ENCODE data around the gene ENO1. TPM values are rescaled to one million over a fixed set of nuclear protein-coding genes. Genes with fewer than 3 reads are reported as not detected.

Gene ENO1
- total RNA-seq, 4 donors from 2014 or later, result 390 to 481 (median 441) TPM

DNA sequence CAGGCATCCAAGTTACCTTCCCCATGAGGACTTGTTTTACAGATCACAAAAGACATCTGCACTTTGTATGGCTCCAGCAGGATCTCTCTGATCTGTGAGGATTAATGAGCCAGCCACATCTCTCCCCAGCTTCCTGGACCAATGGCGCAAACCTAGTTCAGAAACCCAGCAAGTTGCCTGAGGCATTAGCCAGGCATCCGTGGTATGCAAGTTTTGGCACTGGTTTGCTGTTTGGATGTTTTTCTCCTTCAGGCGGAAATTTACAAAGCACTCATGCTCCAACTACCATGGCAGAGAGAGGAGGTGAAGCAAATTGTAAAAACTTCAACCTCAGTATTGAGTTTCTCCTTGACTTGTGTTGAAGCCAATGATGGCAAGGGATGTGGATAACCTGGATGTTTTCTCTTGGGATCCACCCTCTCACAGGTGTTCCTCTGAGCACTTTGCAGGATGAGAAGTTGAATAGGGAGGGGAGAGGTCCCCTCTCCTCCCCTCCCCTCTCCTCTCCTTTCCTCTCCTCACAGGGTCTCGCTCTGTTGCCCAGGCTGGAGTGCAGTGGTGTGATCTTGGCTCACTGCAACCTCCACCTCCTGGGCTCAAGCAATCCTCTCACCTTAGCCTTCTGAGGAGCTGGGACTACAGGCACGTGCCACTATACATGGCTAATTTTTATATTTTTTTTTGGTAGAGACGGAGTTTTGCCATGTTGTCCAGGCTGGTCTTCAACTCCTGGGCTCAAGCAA, 25.6 kb upstream of the ENO1 start:
- TF ChIP-seq, protein P1, sequence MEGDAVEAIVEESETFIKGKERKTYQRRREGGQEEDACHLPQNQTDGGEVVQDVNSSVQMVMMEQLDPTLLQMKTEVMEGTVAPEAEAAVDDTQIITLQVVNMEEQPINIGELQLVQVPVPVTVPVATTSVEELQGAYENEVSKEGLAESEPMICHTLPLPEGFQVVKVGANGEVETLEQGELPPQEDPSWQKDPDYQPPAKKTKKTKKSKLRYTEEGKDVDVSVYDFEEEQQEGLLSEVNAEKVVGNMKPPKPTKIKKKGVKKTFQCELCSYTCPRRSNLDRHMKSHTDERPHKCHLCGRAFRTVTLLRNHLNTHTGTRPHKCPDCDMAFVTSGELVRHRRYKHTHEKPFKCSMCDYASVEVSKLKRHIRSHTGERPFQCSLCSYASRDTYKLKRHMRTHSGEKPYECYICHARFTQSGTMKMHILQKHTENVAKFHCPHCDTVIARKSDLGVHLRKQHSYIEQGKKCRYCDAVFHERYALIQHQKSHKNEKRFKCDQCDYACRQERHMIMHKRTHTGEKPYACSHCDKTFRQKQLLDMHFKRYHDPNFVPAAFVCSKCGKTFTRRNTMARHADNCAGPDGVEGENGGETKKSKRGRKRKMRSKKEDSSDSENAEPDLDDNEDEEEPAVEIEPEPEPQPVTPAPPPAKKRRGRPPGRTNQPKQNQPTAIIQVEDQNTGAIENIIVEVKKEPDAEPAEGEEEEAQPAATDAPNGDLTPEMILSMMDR (IDR thresholded peaks at IDR 0.05; ENCODE audit: low read depth), result no peak

DNA sequence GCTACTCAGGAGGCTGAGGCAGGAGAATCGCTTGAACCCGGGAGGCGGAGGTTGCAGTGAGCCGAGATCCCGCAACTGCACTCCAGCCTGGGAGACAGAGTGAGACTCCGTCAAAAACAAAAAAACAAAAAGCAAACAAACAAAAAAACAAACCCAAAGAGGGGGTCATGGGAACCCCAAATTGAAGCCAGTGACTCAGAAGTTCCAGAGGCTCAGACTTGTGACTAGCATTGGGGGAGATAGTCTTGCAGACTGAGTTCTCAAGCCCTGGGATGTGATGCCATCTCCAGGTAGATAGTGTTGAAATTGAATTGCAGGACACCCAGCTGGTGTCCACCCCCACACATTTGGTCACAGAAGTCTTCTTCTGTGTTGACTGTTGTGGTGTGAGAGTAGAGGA, 24.9 kb upstream of the ENO1 start:
- TF ChIP-seq, protein P1 (IDR thresholded peaks at IDR 0.05; ENCODE audit: low read depth), result no peak

DNA sequence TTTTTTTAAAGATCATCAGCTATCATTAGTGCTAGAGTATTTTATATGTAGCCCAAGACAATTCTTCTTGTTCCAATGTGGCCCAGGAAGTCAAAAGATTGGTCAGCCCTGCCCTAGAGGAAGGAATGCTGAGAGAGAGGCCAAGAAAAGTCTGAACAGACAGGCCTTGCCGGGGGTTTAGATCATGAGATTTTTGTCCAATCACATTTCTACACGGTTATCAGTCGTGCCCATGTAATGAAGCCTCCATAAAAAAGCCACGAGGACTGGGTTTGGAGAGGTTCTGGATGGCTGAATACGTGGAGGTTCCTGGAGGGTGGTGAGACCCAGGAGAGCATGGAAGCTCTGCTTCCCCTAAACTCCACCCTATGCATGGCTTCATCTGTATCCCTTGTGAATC, 24.3 kb upstream of the ENO1 start:
- TF ChIP-seq, protein P1 (IDR thresholded peaks at IDR 0.05; ENCODE audit: low read depth), result no peak

DNA sequence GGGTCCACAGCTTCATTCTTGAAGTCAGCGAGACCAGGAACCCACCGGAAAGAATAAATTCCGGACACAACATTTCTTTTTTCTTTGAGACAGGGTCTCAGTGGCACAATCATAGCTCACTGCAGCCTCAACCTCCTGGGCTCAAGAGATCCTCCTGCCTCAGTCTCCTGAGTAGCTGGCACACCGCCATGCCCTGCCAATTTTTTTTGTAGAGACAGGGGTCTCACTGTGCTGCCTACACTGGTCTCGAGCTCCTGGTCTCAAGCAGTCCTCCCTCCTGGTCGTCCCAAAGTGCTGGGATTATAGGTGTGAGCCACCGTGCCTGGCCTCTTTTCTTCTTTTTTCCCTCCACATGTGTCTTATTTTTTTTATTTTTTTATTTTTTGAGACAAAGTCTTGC, 20.6 kb upstream of the ENO1 start:
- TF ChIP-seq, protein P1 (IDR thresholded peaks at IDR 0.05; ENCODE audit: low read depth), result no peak

DNA sequence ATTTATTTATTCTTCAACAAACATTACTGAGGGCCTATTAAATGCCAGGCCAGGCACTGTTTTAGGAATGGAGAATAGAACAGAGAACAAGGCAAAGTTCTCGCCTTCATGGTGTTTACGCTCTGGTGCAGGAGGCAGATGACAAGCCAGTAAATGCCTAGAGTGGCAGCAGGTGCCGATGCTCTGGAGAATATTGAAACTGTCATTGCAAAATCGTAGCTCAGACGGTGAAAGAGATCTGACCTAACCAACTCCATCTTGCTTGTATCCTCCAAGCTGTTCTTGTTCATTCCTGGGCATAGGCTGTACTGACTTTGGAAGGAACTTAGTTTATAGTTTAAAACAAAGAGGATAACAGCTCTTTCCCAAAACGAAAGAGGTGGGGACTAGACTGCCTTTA, 13.5 kb upstream of the ENO1 start:
- TF ChIP-seq, protein P1 (IDR thresholded peaks at IDR 0.05; ENCODE audit: low read depth), result no peak

DNA sequence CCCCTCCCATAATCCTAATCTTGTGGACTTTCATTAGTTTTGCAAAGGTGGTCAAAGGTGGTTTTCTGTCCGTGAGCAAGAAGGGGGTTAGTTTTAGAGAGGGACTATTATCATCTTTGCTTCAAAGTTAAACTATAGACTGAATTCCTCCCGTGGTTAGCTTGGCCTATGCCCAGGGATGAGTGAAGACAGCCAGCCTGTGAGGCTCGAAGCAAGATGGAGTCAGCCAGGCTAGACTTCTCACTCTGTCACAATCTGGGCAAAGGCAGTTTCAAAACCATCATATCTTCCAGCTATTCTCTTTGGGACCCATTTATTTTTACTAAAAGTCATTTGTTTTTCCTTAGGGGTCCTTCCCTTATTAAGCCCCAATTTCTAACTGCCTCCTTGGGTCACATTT, 12.9 kb upstream of the ENO1 start:
- TF ChIP-seq, protein P1 (IDR thresholded peaks at IDR 0.05; ENCODE audit: low read depth), result no peak

DNA sequence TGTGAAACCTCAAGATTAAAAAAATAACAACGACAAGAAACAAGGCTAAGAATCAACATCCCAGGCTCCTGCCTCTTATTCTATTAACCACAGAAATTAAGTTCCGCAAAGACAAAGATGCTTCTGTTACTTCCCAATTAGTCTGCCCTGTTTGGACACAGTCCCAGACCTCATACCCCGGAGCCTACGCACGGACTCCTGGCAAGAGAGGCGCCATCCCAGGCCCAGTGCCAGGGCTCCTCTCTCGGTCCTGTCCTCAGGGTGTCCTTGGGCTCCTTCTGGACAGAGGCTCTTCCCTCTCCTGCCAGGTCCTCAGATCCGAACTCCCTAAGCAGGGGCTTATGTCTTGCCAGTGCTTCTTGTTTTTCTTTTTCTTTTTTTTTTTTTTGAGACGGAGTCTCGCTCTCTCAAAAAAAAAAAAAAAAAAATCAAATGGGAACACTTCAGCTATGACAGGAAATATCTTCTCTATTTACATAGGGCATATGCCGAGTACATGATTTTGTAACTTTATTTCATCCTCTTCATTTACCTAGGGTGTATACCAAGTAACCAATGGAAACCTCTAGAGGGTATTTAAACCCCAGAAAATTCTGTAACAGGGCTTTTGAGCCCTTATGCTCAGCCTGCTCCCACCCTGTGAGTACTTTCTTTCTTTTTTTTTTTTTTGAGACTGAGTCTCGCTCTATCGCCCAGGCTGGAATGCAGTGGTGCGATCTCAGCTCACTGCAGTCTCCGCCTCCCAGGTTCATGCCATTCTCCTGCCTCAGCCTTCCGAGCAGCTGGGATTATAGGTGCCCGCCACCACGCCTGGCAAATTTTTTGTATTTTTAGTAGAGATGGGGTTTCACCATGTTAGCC, 11.7 kb upstream of the ENO1 start:
- TF ChIP-seq, protein P1 (IDR thresholded peaks at IDR 0.05; ENCODE audit: low read depth), result no peak

Data from subcutaneous adipose tissue (tissue), 4 donors.